Mucosa of descending colon (tissue), 3 donors: ENCODE data around the gene CNDP1. TPM values are rescaled to one million over a fixed set of nuclear protein-coding genes. Genes with fewer than 3 reads are reported as not detected.
A peak's percentile ranks its signal among the peaks of the same experiment; 100 is the strongest.

ENCODE experiments used
- ATAC-seq: fragments of 200-7000 bp; cut with Tn5 transposase; one replicate; pipeline ENCODE4 v1.9.1; 2020; ENCODE audit warnings: mild to moderate bottlenecking, moderate library complexity
- DNase-seq, 3 donors: peaks; one replicate each; pipeline ENCODE4 v3.0.0-alpha.2; 2020
- H3K36me3 ChIP-seq: fragments of 200-600 bp; one replicate; pipeline ENCODE4 v1.8.0; 2021; ENCODE audit warnings: low read depth, mild to moderate bottlenecking
- H3K4me1 ChIP-seq: fragments of 200-600 bp; one replicate; pipeline ENCODE4 v1.8.0; 2021; ENCODE audit warnings: low read depth, mild to moderate bottlenecking
- H3K4me3 ChIP-seq: fragments of 200-600 bp; one replicate; pipeline ENCODE4 v1.8.0; 2021; ENCODE audit warnings: mild to moderate bottlenecking
- H3K9me3 ChIP-seq: fragments of 200-600 bp; one replicate; pipeline ENCODE4 v1.8.0; 2021; ENCODE audit warnings: mild to moderate bottlenecking
- intact Hi-C, 2 donors: fragments of 100-400 bp; cut with DNase I in 1 of 2; cut with micrococcal nuclease in 1 of 2; formaldehyde crosslinking; loops; one replicate each; pipeline versions ENCODE4 v1.11.0 to v1.11.1; 2022; cut with DNase I, micrococcal nuclease
- total RNA-seq, 3 donors: library from RNA; stranded (reverse); fragmentation: NEBNext Ultra II Directional in 2 of 3; extraction: Animal tissue kit (Norgen Biotek cat#: 25700) in 2 of 3; gene quantifications; one replicate each; pipeline versions ENCODE4 v1.2.1 to v1.2.4, GENCODE V29; 2021 to 2023
- TF ChIP-seq, protein P1 (sequence below): fragments of 200-600 bp; IDR thresholded peaks from one replicate; pipeline ENCODE4 v1.8.0; 2022; ENCODE audit warnings: antibody characterized with exemption, mild to moderate bottlenecking
- donor health status: DM: no; HTN: no; CAD: no; lungs with moderate emphysema.
- donor health status: DM: no; HTN: no; CAD: no.
- donor health status: DM: no; HTN: yes; CAD: no.

The CNDP1 gene
- total RNA-seq, 3 donors from 2014 or later, result 0.19 to 0.32 (median 0.19) TPM

DNA sequence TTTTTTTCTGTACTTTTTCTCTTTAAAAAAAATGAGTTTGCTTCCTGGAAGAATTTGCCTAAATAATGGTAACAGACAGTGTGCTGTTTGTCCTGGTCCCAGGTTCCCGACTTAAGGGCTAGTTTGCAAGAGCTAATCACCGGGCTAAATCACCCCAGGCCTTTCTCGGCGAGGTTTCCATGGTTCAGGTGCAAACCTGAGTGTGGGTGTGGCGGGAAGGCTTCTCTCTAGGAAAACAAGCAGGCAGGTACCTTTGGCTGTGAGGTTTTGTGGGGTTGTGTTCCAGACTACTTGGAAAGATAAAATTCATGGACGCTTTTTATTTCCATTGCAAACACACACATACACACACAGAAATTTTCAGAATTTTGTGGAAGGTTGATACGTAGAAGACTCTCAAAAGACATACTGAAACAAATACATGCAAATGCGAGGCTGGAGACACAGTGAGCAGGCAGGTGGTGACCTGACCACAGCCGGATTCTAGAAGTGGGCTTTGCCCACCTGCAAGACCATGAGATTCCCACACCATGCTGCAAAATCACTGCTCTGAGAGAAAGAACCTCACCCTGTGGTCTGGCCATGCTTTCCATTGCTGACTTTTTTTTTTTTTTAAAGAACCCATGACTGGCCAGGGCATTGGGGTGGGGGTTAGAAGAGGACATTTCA, 815 bp downstream of the CNDP1 start:
- TF ChIP-seq, protein P1, sequence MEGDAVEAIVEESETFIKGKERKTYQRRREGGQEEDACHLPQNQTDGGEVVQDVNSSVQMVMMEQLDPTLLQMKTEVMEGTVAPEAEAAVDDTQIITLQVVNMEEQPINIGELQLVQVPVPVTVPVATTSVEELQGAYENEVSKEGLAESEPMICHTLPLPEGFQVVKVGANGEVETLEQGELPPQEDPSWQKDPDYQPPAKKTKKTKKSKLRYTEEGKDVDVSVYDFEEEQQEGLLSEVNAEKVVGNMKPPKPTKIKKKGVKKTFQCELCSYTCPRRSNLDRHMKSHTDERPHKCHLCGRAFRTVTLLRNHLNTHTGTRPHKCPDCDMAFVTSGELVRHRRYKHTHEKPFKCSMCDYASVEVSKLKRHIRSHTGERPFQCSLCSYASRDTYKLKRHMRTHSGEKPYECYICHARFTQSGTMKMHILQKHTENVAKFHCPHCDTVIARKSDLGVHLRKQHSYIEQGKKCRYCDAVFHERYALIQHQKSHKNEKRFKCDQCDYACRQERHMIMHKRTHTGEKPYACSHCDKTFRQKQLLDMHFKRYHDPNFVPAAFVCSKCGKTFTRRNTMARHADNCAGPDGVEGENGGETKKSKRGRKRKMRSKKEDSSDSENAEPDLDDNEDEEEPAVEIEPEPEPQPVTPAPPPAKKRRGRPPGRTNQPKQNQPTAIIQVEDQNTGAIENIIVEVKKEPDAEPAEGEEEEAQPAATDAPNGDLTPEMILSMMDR, result no peak
- intact Hi-C loops, result no loop called here
- Histone ChIP-seq H3K36me3 (no peaks in the 10 kb centered on the region), H3K4me1 (no peaks in the 10 kb centered on the region), H3K4me3 (no peak overlapping the region), H3K9me3 (no peaks in the 10 kb centered on the region)
- DNase-seq, result peak in 1 of 3 donors; percentile 21
- ATAC-seq, result peak; percentile 41

DNA sequence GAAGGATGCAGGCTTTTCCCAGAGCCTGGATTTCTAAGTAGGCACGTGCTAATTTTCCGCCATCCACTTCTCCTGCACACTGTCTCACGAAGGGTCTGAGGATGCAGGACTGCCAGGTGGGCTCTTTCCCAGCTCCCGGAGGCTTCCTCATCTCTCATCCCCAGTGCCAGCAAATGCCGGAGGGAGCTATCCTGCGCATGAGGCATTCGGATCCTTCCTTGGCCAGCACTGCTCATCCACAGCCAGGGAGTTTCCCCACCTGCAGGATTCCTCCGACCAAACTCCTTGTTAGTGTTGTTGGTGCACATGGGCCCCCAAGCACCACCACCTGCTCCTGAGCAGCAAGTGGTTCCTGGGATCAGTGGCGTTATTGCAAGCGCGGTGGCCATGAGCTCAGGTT, 5.0 kb downstream of the CNDP1 start:
- no peak for DNase-seq
- ATAC-seq, result no peak
- intact Hi-C loops, result no loop called here
- H3K4me3 ChIP-seq, result no peak overlapping the region
- no peaks in the 10 kb centered on the region for H3K36me3 ChIP-seq
- no peaks in the 10 kb centered on the region for H3K4me1 ChIP-seq
- TF ChIP-seq, protein P1, result no peak
- H3K9me3 ChIP-seq, result no peaks in the 10 kb centered on the region

DNA sequence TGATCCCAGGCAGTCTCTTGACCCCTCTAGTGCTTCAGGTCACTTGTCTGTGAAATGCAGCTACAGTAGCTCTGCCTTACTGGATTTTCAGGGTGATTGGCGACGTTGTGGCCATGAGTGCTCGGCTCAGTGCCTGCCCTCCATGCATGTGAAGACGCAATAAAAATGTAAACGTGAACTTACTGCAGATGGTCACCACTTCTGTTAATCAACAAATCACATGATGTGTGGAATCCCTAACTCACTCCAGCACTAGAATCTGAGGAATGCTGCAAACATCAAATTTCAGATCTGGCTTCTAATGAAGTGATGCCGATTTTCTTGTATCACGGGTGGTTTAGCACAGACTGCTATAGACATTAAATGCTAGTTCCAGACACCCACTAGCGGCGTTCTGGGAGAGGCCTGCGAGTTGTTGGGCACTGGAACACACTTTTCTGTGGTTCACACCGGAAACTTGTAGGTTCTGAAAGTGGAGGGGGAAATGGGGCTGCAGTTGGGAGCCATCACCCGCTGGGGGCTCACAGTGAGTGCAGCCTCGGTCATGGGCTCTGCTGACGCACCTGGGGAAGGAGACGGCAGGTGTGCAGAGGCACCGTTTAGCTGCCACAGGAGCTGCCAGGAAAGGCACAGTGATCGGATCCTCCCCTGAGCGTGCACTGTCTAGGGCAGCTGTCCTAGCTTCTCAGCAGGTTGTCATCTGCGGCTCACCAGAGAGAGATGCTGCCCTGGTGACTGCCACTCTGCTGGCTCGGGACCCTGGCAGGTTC, 6.5 kb downstream of the CNDP1 start:
- no peak overlapping the region for H3K4me3 ChIP-seq
- TF ChIP-seq, protein P1, result no peak
- no peak for DNase-seq
- no peaks in the 10 kb centered on the region for H3K36me3 ChIP-seq
- intact Hi-C loops, result no loop called here
- no peaks in the 10 kb centered on the region for H3K4me1 ChIP-seq
- no peak for ATAC-seq
- no peaks in the 10 kb centered on the region for H3K9me3 ChIP-seq

DNA sequence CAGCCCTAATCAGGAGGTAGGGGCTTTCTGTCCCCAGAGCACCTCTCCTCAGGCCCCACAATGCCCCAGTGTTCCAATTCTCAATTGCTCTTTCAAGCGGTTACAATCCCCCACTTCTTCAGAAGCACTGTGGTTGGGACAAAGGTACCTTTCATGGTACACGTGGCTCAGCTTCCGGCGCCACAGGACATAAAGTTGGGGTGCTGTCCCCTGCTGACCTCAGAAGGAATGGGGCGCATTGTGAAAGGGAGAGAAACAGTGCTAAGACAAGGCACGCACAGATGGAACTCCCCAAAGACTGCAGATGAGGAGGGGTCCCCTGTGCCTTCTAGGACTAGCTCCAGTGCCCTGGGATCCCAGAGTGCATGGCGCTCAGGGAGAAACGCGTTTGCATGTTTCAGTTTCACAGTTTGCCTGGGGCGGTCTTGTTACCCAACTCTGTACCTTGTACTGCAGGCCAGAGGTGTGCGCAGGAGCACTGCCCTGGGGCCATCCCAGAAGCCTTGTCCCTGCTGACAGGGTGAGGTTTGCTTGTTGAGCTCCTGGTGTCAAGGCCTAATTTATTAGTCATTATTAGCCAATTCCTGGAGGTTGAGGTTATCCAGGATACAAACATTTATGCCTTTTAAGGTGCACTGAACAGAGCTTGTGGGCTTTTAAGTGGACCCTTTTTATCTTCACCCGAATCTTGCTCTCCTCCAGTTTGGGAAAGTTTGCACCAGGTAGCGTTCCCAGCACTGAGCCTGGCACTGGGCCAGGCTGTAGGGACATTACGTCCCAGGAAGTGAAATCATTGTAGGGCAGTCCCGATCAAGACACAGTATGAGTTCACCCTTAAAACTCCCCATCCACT, 7.6 kb downstream of the CNDP1 start:
- Histone ChIP-seq H3K4me1 (no peaks in the 10 kb centered on the region), H3K9me3 (no peaks in the 10 kb centered on the region), H3K4me3 (no peak overlapping the region), H3K36me3 (no peaks in the 10 kb centered on the region)
- ATAC-seq, result peak; percentile 95
- TF ChIP-seq, protein P1, result no peak
- intact Hi-C loops, result no loop called here
- peak in 2 of 3 donors; percentile 42 to 75 for DNase-seq

DNA sequence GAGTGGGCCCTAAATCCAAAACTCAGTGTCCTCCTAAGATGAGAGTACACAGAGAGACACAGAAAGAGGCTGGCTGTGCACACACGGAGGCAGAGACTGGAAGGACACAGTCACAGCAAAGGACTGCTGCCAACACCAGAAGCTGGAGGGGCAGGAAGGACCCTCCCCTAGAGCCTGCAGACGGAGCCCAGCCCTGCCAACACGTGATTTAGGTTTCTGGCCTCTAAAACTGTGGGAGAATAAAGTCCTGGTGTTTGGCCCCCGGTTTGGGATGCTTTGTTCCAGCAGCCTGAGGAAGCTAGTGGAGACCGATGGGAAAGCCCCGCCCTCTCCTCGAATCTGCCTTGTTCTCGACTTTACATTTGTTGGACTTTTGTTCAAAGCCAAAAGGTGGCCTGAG, 10.6 kb downstream of the CNDP1 start:
- TF ChIP-seq, protein P1, result no peak
- H3K4me1 ChIP-seq, result no peaks in the 10 kb centered on the region
- intact Hi-C loops, result no loop called here
- H3K36me3 ChIP-seq, result no peaks in the 10 kb centered on the region
- no peak overlapping the region for H3K4me3 ChIP-seq
- peaks cover 12% of the 10 kb centered on the region for H3K9me3 ChIP-seq
- DNase-seq (no peak), ATAC-seq (no peak)
